ENCODE data around the gene ARHGAP40. TPM values are rescaled to one million over a fixed set of nuclear protein-coding genes. Genes with fewer than 3 reads are reported as not detected.

Gene ARHGAP40
- total and polyA plus RNA-seq, 2 of the 13 experiments (the other 11 are each of a cell fraction or from before 2014, with no cell fraction given) = 0.75 to 2.1 TPM

DNA sequence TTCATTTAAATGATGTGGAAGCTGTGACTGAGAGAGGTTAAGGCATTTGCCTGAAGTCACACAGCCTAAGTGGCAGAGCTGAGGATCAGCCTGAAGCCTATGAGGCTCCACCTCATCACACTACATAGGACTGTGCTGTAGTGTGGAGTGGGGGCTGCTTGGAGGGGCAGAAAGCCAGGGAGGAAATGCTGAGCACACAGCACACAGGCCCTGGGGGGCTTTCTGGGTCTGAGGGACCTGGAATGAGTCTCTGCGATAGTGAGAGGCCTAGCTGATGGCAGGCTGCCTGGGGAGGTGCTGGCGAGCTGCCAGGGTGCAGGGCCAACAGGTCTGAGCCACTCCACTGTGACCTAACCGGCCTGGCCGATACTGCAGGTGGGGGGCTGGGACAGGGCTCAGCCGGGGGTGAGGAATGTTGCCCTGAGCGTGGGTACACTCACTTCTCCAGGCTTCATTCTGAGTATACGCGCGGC, 2.2 kb upstream of the ARHGAP40 start (continued):
- TF ChIP-seq AGO1 (IDR thresholded peaks at IDR 0.05; ENCODE audit: low read depth, low read length, poor library complexity, severe bottlenecking) (no peak), PTBP1 (IDR thresholded peaks at IDR 0.05; ENCODE audit: low read depth, low read length, poor library complexity, severe bottlenecking) (peak; percentile 51), ZSCAN21 (CRISPR knock-in tag; IDR thresholded peaks at IDR 0.05; ENCODE audit: borderline replicate concordance) (no peak), ZNF432 (CRISPR knock-in tag; IDR thresholded peaks at IDR 0.05; ENCODE audit: borderline replicate concordance) (no peak), GTF3A (CRISPR knock-in tag; conservative IDR thresholded peaks at IDR 0.05) (no peak), KAT8 (CRISPR knock-in tag; IDR thresholded peaks at IDR 0.05) (0 out of 2 replicates have a peak, but pooled peaks have one; percentile 29), HCFC1 (IDR thresholded peaks at IDR 0.05; ENCODE audit: low read depth, low read length) (no peak), HOXA3 (CRISPR knock-in tag; IDR thresholded peaks at IDR 0.05) (peak; percentile 38; the same call in 1 of the 2 replicates), ZNF598 (CRISPR knock-in tag; IDR thresholded peaks at IDR 0.05; ENCODE audit: borderline replicate concordance) (peak; percentile 58; the same call in 1 of the 2 replicates), ZNF775 (CRISPR knock-in tag; IDR thresholded peaks at IDR 0.05; ENCODE audit: borderline replicate concordance) (no peak), PRMT3 (CRISPR knock-in tag; IDR thresholded peaks at IDR 0.05; ENCODE audit: borderline replicate concordance, low read depth) (no peak), ATF7-NPFF (CRISPR knock-in tag; IDR thresholded peaks at IDR 0.05; ENCODE audit: low read depth) (peak; percentile 29; the same call in 1 of the 2 replicates), POGZ (CRISPR knock-in tag; IDR thresholded peaks at IDR 0.05) (no peak), SP2 (CRISPR knock-in tag; IDR thresholded peaks at IDR 0.05) (no peak), LCORL (IDR thresholded peaks at IDR 0.05) (no peak), LCORL (CRISPR knock-in tag; IDR thresholded peaks at IDR 0.05) (peak; percentile 43; the same call in 1 of the 2 replicates), ZNF672 (CRISPR knock-in tag; IDR thresholded peaks at IDR 0.05) (no peak), SYNCRIP (IDR thresholded peaks at IDR 0.05; ENCODE audit: insufficient read depth, low read depth, low read length) (no peak)
- TF ChIP-seq, protein P1, sequence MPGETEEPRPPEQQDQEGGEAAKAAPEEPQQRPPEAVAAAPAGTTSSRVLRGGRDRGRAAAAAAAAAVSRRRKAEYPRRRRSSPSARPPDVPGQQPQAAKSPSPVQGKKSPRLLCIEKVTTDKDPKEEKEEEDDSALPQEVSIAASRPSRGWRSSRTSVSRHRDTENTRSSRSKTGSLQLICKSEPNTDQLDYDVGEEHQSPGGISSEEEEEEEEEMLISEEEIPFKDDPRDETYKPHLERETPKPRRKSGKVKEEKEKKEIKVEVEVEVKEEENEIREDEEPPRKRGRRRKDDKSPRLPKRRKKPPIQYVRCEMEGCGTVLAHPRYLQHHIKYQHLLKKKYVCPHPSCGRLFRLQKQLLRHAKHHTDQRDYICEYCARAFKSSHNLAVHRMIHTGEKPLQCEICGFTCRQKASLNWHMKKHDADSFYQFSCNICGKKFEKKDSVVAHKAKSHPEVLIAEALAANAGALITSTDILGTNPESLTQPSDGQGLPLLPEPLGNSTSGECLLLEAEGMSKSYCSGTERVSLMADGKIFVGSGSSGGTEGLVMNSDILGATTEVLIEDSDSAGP (CRISPR knock-in tag; IDR thresholded peaks at IDR 0.05; ENCODE audit: borderline replicate concordance) = peak; percentile 56
- TF ChIP-seq, protein P2, sequence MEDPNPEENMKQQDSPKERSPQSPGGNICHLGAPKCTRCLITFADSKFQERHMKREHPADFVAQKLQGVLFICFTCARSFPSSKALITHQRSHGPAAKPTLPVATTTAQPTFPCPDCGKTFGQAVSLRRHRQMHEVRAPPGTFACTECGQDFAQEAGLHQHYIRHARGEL (CRISPR knock-in tag; IDR thresholded peaks at IDR 0.05) = no peak
